GM23338 (cell line): ENCODE data around the gene TPI1. TPM values are rescaled to one million over a fixed set of nuclear protein-coding genes. Genes with fewer than 3 reads are reported as not detected.
A peak's percentile ranks its signal among the peaks of the same experiment; 100 is the strongest.
"Not testable (repeated sequence)": the region's sequence is repeated elsewhere in the genome, so short reads cannot be mapped to it uniquely, and the experiment has no call there.

ENCODE experiments used
- ATAC-seq: fragments of 200-7000 bp; cut with Tn5 transposase; 3 replicates; pipeline ENCODE4 v1.9.1; 2020
- DNase-seq: peaks from one replicate; pipeline ENCODE4 v3.0.0-alpha.2; 2015; ENCODE audit warnings: low spot score
- H2AFZ ChIP-seq: fragments of 200-600 bp; sonication (generic); 2 replicates; pipeline ENCODE4 v1.8.0; 2016; ENCODE audit warnings: antibody characterized with exemption, mild to moderate bottlenecking, moderate library complexity
- H3F3A ChIP-seq: fragments of 200-600 bp; sonication (generic); replicated peaks from 2 replicates; pipeline ENCODE4 v1.8.0; 2017; ENCODE audit warnings: antibody characterized with exemption, mixed run types, low read depth
- H3K27ac ChIP-seq: fragments of 200-600 bp; sonication (generic); 2 replicates; pipeline ENCODE4 v1.6.1; 2016; ENCODE audit warnings: low read depth
- H3K27me3 ChIP-seq: fragments of 200-600 bp; sonication (generic); 2 replicates; pipeline ENCODE4 v1.8.0; 2016; ENCODE audit warnings: mild to moderate bottlenecking, mixed run types, moderate library complexity; ENCODE audit not compliant: insufficient read depth
- H3K36me3 ChIP-seq: fragments of 200-600 bp; sonication (generic); 2 replicates; pipeline ENCODE4 v1.8.0; 2016; ENCODE audit warnings: mild to moderate bottlenecking; ENCODE audit not compliant: insufficient read depth
- H3K4me1 ChIP-seq: fragments of 200-600 bp; sonication (generic); 2 replicates; pipeline ENCODE4 v1.8.0; 2016; ENCODE audit warnings: mild to moderate bottlenecking, moderate library complexity; ENCODE audit not compliant: insufficient read depth
- H3K4me2 ChIP-seq: fragments of 200-600 bp; sonication (generic); 2 replicates; pipeline ENCODE4 v1.7.1; 2017; ENCODE audit warnings: mixed run types
- H3K4me3 ChIP-seq: fragments of 200-600 bp; sonication (generic); 2 replicates; pipeline ENCODE4 v1.6.1; 2016; ENCODE audit warnings: mixed run types
- H3K79me2 ChIP-seq: fragments of 200-600 bp; sonication (generic); replicated peaks from 2 replicates; pipeline ENCODE4 v1.8.0; 2017; ENCODE audit warnings: mild to moderate bottlenecking; ENCODE audit not compliant: insufficient read depth
- H3K9me2 ChIP-seq: fragments of 200-600 bp; sonication (generic); 2 replicates; pipeline ENCODE4 v1.8.0; 2017; ENCODE audit not compliant: insufficient read depth
- H4K20me1 ChIP-seq: fragments of 200-600 bp; sonication (generic); replicated peaks from 2 replicates; pipeline ENCODE4 v1.8.0; 2017; ENCODE audit warnings: mild to moderate bottlenecking; ENCODE audit not compliant: insufficient read depth
- H3K27ac Mint-ChIP-seq: 2 replicates; pipeline ENCODE4 v1.8.0; 2020; ENCODE audit warnings: inconsistent platforms, mild to moderate bottlenecking, moderate library complexity, mixed read lengths
- H3K27me3 Mint-ChIP-seq: 3 replicates; pipeline ENCODE4 v1.8.0; 2022; ENCODE audit warnings: low read depth, mild to moderate bottlenecking, moderate library complexity, mixed read lengths, inconsistent platforms; ENCODE audit not compliant: insufficient read depth, poor library complexity
- H3K36me3 Mint-ChIP-seq: 3 replicates; pipeline ENCODE4 v1.8.0; 2021; ENCODE audit warnings: low read depth, mild to moderate bottlenecking, inconsistent platforms, moderate library complexity, mixed read lengths
- H3K4me1 Mint-ChIP-seq: 3 replicates; pipeline ENCODE4 v1.8.0; 2020; ENCODE audit warnings: mild to moderate bottlenecking, inconsistent platforms, mixed read lengths
- H3K4me3 Mint-ChIP-seq: 3 replicates; pipeline ENCODE4 v1.8.0; 2021; ENCODE audit warnings: moderate library complexity, mild to moderate bottlenecking, inconsistent platforms, mixed read lengths
- H3K9me3 Mint-ChIP-seq: 3 replicates; pipeline ENCODE4 v1.8.0; 2020; ENCODE audit warnings: moderate library complexity, mild to moderate bottlenecking, inconsistent platforms, mixed read lengths
- CREB1 ChIP-seq: fragments of 250-450 bp; sonication (Bioruptor Pico); IDR thresholded peaks from 2 replicates; pipeline ENCODE4 v1.5.0; 2020; ENCODE audit warnings: low read depth, mild to moderate bottlenecking, moderate library complexity
- EZH2 ChIP-seq: fragments of 200-600 bp; sonication (generic); IDR thresholded peaks from one replicate; pipeline ENCODE4 v1.8.0; 2017; ENCODE audit warnings: antibody characterized with exemption, mild to moderate bottlenecking, low read depth; ENCODE audit not compliant: unreplicated experiment
- EZH2phosphoT487 ChIP-seq: fragments of 200-600 bp; sonication (generic); IDR thresholded peaks from one replicate; pipeline ENCODE4 v1.8.1; 2018; ENCODE audit warnings: antibody characterized with exemption; ENCODE audit not compliant: unreplicated experiment
- JUNB ChIP-seq: IDR thresholded peaks from one replicate; pipeline ENCODE4 v1.6.1; 2016; ENCODE audit warnings: antibody characterized with exemption; ENCODE audit not compliant: unreplicated experiment
- NANOG ChIP-seq: IDR thresholded peaks from 2 replicates; pipeline ENCODE4 v1.6.1; 2016; ENCODE audit warnings: antibody characterized with exemption, borderline replicate concordance
- POLR2AphosphoS5 ChIP-seq: IDR thresholded peaks from 2 replicates; pipeline ENCODE4 v1.6.1; 2016; ENCODE audit warnings: antibody characterized with exemption, low read depth
- REST ChIP-seq: IDR thresholded peaks from one replicate; pipeline ENCODE4 v1.6.1; 2018; ENCODE audit warnings: antibody characterized with exemption; ENCODE audit not compliant: unreplicated experiment
- STAT1 ChIP-seq: IDR thresholded peaks from one replicate; pipeline ENCODE4 v1.6.1; 2016; ENCODE audit warnings: antibody characterized with exemption; ENCODE audit not compliant: unreplicated experiment
- ZNF114 ChIP-seq: fragments of 250-450 bp; sonication (Bioruptor Pico); IDR thresholded peaks from 2 replicates; pipeline ENCODE4 v1.5.0; 2020; ENCODE audit warnings: mild to moderate bottlenecking, moderate library complexity
- ZNF331 ChIP-seq: fragments of 250-450 bp; sonication (Bioruptor Pico); IDR thresholded peaks from 2 replicates; pipeline ENCODE4 v1.5.0; 2020; ENCODE audit warnings: low read depth, mild to moderate bottlenecking, moderate library complexity
- polyA plus RNA-seq: library from polyadenylated mRNA; unstranded; fragments of >200 nt; fragmentation: Nextera tagmentation; extraction: Ambion mirVana; gene quantifications from 2 replicates; pipeline ENCODE4 v1.2.1, GENCODE V29; 2016
- total RNA-seq: library from RNA; depleted of rRNA; stranded (reverse); fragments of >200 nt; shearing (Covaris generic); gene quantifications from 2 replicates; pipeline ENCODE4 v1.2.3, GENCODE V29; 2014
- TF ChIP-seq, protein P1 (sequence below): IDR thresholded peaks from 2 replicates; pipeline ENCODE4 v1.6.1; 2016; ENCODE audit warnings: antibody characterized with exemption
- TF ChIP-seq, protein P2 (sequence below): fragments of 250-450 bp; sonication (Bioruptor Pico); IDR thresholded peaks from 2 replicates; pipeline ENCODE4 v1.5.0; 2020; ENCODE audit warnings: mild to moderate bottlenecking, moderate library complexity

Gene TPI1
- total and polyA plus RNA-seq, 2 experiments from 2014 or later = 737 to 822 TPM

DNA sequence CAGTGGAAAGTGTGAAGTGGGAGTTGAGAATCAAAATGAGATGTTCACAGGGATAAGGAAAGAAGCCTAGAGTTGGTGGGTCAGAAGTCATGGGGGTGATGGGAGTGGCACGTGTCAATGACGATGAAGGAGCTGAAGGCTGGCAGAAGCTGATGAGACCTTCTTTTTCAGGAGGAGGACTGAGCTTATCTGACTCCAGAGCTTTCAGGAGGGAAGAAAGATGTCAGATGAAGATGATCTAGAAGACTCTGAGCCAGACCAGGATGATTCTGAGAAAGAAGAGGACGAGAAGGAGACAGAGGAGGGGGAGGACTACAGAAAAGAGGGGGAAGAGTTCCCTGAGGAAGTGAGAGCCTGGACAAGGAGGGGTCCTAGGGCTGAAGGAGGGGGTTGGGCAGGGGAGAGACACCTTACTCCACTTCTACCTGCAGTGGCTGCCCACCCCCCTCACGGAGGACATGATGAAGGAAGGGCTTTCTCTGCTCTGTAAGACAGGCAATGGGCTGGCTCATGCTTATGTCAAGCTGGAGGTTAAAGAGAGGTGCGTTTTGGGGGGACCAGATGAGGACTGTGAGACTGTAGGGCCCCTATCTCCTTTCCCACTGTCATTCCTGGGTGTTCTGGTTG is 38.2 kb downstream of the TPI1 start:
- Mint-ChIP-seq H3K9me3 (no peaks in the 10 kb centered on the region), H3K4me3 (no peak overlapping the region), H3K27me3 (peaks cover 2% of the 10 kb centered on the region), H3K36me3 (no peaks in the 10 kb centered on the region), H3K27ac (no peak overlapping the region), H3K4me1 (no peaks in the 10 kb centered on the region; the same call in 2 of the 3 replicates)
- Histone ChIP-seq H3K4me1 (peaks cover 17% of the 10 kb centered on the region), H3K27me3 (no peaks in the 10 kb centered on the region), H2AFZ (peak overlapping the region; percentile 57), H3K4me3 (peak overlapping the region; percentile 67), H3K9me2 (no peaks in the 10 kb centered on the region), H4K20me1 (no peaks in the 10 kb centered on the region), H3K36me3 (no peaks in the 10 kb centered on the region), H3K4me2 (peak overlapping the region; percentile 91), H3K79me2 (no peaks in the 10 kb centered on the region), H3K27ac (peak overlapping the region; percentile 88), H3F3A (peaks cover 6% of the 10 kb centered on the region; the same call in 1 of the 2 replicates)
- ATAC-seq = no peak
- no peak for DNase-seq
- no peak for TF ChIP-seq CREB1 (CRISPR knock-in tag)
- no peak for TF ChIP-seq EZH2phosphoT487
- no peak for TF ChIP-seq REST
- no peak for TF ChIP-seq NANOG
- TF ChIP-seq POLR2AphosphoS5 = no peak
- TF ChIP-seq ZNF331 (CRISPR knock-in tag) = no peak
- TF ChIP-seq ZNF114 = no peak
- TF ChIP-seq, protein P1, sequence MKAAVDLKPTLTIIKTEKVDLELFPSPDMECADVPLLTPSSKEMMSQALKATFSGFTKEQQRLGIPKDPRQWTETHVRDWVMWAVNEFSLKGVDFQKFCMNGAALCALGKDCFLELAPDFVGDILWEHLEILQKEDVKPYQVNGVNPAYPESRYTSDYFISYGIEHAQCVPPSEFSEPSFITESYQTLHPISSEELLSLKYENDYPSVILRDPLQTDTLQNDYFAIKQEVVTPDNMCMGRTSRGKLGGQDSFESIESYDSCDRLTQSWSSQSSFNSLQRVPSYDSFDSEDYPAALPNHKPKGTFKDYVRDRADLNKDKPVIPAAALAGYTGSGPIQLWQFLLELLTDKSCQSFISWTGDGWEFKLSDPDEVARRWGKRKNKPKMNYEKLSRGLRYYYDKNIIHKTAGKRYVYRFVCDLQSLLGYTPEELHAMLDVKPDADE = no peak
- TF ChIP-seq STAT1 = no peak
- no peak for TF ChIP-seq JUNB
- no peak for TF ChIP-seq EZH2
- TF ChIP-seq, protein P2, sequence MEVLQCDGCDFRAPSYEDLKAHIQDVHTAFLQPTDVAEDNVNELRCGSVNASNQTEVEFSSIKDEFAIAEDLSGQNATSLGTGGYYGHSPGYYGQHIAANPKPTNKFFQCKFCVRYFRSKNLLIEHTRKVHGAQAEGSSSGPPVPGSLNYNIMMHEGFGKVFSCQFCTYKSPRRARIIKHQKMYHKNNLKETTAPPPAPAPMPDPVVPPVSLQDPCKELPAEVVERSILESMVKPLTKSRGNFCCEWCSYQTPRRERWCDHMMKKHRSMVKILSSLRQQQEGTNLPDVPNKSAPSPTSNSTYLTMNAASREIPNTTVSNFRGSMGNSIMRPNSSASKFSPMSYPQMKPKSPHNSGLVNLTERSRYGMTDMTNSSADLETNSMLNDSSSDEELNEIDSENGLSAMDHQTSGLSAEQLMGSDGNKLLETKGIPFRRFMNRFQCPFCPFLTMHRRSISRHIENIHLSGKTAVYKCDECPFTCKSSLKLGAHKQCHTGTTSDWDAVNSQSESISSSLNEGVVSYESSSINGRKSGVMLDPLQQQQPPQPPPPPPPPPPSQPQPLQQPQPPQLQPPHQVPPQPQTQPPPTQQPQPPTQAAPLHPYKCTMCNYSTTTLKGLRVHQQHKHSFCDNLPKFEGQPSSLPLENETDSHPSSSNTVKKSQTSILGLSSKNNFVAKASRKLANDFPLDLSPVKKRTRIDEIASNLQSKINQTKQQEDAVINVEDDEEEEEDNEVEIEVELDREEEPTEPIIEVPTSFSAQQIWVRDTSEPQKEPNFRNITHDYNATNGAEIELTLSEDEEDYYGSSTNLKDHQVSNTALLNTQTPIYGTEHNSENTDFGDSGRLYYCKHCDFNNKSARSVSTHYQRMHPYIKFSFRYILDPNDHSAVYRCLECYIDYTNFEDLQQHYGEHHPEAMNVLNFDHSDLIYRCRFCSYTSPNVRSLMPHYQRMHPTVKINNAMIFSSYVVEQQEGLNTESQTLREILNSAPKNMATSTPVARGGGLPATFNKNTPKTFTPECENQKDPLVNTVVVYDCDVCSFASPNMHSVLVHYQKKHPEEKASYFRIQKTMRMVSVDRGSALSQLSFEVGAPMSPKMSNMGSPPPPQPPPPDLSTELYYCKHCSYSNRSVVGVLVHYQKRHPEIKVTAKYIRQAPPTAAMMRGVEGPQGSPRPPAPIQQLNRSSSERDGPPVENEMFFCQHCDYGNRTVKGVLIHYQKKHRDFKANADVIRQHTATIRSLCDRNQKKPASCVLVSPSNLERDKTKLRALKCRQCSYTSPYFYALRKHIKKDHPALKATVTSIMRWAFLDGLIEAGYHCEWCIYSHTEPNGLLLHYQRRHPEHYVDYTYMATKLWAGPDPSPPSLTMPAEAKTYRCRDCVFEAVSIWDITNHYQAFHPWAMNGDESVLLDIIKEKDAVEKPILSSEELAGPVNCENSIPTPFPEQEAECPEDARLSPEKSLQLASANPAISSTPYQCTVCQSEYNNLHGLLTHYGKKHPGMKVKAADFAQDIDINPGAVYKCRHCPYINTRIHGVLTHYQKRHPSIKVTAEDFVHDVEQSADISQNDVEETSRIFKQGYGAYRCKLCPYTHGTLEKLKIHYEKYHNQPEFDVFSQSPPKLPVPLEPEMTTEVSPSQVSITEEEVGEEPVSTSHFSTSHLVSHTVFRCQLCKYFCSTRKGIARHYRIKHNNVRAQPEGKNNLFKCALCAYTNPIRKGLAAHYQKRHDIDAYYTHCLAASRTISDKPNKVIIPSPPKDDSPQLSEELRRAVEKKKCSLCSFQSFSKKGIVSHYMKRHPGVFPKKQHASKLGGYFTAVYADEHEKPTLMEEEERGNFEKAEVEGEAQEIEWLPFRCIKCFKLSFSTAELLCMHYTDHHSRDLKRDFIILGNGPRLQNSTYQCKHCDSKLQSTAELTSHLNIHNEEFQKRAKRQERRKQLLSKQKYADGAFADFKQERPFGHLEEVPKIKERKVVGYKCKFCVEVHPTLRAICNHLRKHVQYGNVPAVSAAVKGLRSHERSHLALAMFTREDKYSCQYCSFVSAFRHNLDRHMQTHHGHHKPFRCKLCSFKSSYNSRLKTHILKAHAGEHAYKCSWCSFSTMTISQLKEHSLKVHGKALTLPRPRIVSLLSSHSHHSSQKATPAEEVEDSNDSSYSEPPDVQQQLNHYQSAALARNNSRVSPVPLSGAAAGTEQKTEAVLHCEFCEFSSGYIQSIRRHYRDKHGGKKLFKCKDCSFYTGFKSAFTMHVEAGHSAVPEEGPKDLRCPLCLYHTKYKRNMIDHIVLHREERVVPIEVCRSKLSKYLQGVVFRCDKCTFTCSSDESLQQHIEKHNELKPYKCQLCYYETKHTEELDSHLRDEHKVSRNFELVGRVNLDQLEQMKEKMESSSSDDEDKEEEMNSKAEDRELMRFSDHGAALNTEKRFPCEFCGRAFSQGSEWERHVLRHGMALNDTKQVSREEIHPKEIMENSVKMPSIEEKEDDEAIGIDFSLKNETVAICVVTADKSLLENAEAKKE (CRISPR knock-in tag) = no peak

- H3K27ac ChIP-seq, ATAC-seq, H3K79me2 ChIP-seq, H2AFZ ChIP-seq, H3K4me3 ChIP-seq, H3F3A ChIP-seq, H3K27me3 ChIP-seq, H3K4me2 ChIP-seq, H3K9me3 Mint-ChIP-seq, H4K20me1 ChIP-seq, H3K4me3 Mint-ChIP-seq, H3K36me3 ChIP-seq, H3K27ac Mint-ChIP-seq, H3K27me3 Mint-ChIP-seq, H3K4me1 Mint-ChIP-seq, H3K36me3 Mint-ChIP-seq, DNase-seq, H3K9me2 ChIP-seq: not testable (repeated sequence)
- peaks cover 22% of the 10 kb centered on the region for H3K4me1 ChIP-seq
Observed at GRCh38 chr12:6908141-6908540, 40.8 kb downstream of the TPI1 start.
